ENCODE measurements around the gene EXOC7.

EXOC7 gene

DNA sequence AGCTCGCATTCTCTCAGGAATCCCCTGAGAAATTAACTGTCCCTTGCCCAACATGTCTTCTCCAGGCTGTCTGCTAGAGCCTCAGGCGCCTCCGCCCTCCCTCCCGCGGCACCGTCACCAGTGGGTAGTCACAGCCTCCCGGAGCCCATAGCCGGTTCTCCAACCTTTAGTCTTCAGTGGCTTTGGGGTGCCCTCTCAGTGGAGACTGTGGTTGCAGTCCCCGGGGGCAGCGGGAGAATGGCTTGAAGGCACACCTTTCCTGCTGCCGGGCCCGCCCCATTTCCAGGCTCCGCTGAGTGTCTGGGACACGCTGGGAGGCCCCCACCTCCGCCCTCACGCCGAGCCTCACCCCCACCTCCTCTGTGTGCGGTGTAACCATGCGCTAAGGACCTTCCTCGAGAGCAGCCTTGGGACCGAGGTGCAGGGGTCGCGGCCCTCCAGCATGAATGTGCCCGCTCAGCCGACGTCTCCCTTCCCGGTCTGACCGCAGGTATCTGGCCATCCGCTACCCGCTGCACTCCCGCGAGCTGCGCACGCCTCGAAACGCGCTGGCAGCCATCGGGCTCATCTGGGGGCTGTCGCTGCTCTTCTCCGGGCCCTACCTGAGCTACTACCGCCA lies 27.3 kb downstream of the EXOC7 start:
- H3K4me3 ChIP-seq, result peak overlapping the region; percentile 41
- DNase-seq (ENCODE audit: low spot score), result no peak
- TF ChIP-seq, protein P1, sequence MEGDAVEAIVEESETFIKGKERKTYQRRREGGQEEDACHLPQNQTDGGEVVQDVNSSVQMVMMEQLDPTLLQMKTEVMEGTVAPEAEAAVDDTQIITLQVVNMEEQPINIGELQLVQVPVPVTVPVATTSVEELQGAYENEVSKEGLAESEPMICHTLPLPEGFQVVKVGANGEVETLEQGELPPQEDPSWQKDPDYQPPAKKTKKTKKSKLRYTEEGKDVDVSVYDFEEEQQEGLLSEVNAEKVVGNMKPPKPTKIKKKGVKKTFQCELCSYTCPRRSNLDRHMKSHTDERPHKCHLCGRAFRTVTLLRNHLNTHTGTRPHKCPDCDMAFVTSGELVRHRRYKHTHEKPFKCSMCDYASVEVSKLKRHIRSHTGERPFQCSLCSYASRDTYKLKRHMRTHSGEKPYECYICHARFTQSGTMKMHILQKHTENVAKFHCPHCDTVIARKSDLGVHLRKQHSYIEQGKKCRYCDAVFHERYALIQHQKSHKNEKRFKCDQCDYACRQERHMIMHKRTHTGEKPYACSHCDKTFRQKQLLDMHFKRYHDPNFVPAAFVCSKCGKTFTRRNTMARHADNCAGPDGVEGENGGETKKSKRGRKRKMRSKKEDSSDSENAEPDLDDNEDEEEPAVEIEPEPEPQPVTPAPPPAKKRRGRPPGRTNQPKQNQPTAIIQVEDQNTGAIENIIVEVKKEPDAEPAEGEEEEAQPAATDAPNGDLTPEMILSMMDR (IDR thresholded peaks at IDR 0.05), result no peak
- H3K27ac ChIP-seq, result no peak overlapping the region

DNA sequence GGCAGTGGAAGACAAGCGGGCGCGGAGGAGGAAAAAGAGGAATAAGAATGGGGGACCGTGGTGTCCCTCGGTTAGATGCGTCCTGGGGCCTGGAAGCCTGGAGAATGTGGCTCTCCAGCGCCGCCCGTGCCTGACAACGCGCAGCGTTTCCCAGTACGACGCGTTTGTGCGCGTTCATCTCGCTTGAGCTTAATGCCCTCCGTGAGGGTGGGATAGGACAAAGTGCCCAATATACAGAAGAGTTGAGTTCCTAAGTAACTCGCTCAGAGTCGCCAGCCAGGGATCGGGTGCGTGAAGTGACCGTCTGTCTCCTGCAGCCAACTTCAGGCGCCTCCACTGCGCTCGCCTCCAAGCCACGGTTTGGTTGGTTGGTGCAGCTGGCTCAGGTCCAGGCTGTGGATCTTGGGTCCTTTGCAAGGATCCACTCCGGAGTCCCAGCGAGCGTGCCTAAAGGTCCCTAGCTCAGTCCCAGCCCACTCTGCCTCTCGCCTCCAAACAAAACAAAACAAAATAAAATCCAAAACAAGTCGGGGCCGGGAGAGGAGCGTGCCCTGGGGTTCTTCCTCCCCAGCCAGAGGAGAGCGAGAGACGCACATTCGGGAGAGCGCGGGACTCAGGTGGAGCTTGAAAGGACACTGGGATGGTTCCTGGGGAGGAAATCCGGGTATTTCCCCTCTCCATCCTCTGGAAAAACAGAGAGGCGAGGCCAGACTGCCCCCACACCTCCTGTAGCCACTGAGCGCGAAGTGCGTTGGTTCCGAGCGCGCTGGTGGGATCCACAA lies 28.0 kb downstream of the EXOC7 start:
- H3K4me3 ChIP-seq, result peak overlapping the region; percentile 39
- H3K27ac ChIP-seq, result no peak overlapping the region
- TF ChIP-seq, protein P1 (IDR thresholded peaks at IDR 0.05), result no peak
- no peak for DNase-seq (ENCODE audit: low spot score)

DNA sequence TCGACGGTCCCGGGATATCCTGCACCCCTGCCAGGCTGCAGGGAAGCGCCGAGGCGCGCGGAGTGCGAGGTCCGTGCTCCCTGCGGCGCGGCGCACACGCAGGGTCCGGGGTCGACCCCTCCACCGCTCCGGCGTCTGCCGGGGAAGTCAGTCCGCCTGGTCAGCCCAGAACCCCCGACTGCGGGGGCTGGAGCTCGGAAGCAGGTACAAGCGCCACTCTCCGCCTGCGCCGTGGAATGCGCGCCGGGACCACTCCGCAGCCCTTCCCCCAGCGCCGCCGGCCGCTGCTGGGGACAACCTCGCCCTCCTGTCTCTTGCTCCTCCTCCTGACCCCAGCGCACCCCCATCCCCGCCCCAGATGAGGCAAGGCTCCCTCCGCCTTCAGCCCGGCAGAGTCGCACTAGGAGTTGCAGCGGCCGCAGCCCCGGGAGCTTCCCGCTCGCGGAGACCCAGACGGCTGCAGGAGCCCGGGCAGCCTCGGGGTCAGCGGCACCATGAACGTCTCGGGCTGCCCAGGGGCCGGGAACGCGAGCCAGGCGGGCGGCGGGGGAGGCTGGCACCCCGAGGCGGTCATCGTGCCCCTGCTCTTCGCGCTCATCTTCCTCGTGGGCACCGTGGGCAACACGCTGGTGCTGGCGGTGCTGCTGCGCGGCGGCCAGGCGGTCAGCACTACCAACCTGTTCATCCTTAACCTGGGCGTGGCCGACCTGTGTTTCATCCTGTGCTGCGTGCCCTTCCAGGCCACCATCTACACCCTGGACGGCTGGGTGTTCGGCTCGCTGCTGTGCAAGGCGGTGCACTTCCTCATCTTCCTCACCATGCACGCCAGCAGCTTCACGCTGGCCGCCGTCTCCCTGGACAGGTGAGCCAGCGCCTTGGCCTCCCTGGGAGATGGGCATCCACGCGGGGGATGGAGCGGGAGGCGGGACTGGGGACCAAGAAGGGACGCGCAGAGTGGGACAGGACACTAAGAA lies 28.9 kb downstream of the EXOC7 start, which contains the start of gene GALR2:
GALR2 (plus strand) TSS at position 392 of the 974 bp plus-strand sequence; CDS start at position 495, 103 bp downstream.
- TF ChIP-seq, protein P1 (IDR thresholded peaks at IDR 0.05), result no peak
- DNase-seq (ENCODE audit: low spot score), result no peak
- Histone ChIP-seq H3K4me3 (peak within 1 kb of the TSS; percentile 39), H3K27ac (no peak within 1 kb of the TSS)

DNA sequence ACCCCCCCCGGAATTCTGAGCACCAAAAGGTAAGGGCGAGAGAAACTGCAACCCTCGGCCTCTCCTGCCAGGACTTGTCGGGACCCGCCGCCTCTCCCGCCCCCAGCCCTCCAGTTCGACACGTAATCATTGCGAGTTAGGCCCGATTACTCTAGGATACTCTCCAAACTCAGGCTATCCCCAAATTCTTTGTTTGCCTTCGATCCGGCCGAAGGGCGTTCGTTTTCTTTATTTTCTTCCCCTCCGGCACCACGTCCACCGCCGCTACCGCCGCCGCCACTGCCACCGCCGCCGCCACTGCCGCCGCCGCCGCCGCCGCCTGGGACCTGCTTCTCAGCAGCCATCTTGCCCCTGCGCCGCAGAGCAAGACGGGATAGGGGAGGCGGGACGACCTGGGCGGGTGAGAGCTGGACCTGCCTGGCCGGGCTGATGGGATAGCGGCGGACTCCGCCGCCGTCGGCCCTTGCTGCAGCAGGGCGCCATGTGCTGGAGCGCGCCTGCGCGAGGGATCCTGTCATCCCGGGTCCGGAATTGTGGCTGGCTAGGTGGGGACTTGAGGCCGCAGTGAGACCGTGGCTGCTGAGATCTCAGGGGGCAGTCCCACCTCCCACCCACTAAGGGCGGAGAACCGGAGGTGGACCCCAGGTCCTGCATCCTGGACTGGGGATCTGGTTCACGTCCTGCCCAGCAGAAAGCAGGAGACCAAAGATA lies 31.3 kb downstream of the EXOC7 start, which contains the start of gene SRP68:
SRP68 (minus strand) TSS at position 370 of the 711 bp plus-strand sequence; CDS start at position 344, 26 bp downstream.
- TF ChIP-seq, protein P1 (IDR thresholded peaks at IDR 0.05), result no peak
- peak; percentile 94 for DNase-seq (ENCODE audit: low spot score)
- Histone ChIP-seq H3K4me3 (peak within 1 kb of the TSS; percentile 82), H3K27ac (peak within 1 kb of the TSS; percentile 56 to 63)

DNA sequence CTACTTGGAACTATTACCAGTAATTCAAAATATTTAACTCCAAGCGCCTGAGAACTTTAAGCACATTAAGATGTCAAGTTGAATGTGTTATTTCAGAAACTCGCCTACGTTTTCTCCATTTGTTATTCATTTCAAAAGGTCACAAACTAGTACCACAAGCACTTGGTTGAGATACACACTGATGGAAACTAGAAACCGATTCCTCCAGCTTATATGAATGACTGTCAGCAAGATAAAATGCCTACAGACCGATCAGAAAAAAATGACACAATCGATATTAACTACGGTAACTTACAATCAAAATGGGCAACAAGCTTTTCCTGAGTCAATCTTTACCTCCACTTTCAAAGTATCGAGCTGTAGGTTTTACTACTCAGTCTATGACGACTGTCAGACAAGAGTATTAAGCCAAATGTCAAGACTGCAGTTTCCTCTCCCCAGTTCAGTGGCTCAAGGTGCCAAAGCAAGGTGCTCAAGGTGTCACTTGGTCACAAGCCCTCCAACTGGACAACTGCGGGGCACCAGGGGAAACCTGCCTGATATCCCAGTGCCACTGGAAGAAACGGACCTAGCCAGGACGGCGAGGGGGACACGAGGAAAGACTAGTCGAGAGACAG lies 31.9 kb downstream of the EXOC7 start:
- peak overlapping the region; percentile 82 for H3K4me3 ChIP-seq
- no peak for DNase-seq (ENCODE audit: low spot score)
- TF ChIP-seq, protein P1 (IDR thresholded peaks at IDR 0.05), result no peak
- H3K27ac ChIP-seq, result peak overlapping the region; percentile 56 to 63

DNA sequence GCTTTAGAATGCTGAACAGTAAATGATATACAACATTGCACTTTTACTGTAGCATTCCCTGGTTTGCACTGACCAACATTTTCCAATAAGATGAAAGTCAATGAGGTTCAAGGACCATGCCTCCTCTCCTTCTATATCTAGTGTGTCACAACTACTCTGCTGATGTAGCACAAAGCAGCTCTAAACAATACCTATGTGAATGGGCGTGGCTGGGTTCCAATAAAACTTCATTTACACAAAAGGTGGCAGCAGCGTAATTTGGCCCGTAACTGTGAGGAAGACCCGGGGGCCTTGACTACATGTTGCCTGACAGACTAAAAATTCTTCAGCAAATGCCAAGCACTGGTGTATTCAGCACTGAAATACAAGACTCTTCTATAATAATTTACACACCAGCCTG lies 37.8 kb downstream of the EXOC7 start:
- TF ChIP-seq, protein P1 (IDR thresholded peaks at IDR 0.05), result no peak
- DNase-seq (ENCODE audit: low spot score), result no peak
- Histone ChIP-seq H3K27ac (no peak overlapping the region), H3K4me3 (no peak overlapping the region)

Measured in coronary artery (tissue), 2 donors.